Hepatocyte (in vitro differentiated cells): ENCODE measurements around the gene CPZ. TPM values are rescaled to one million over a fixed set of nuclear protein-coding genes. Genes with fewer than 3 reads are reported as not detected.
A peak's percentile ranks its signal among the peaks of the same experiment; 100 is the strongest.

ENCODE experiments used
- DNase-seq: peaks from one replicate; pipeline ENCODE4 v3.0.0-alpha.2; 2016; ENCODE audit warnings: low spot score
- H2AFZ ChIP-seq: fragments of 200-600 bp; sonication (generic); 2 replicates; pipeline ENCODE4 v1.6.0; 2016; ENCODE audit warnings: antibody characterized with exemption, mild to moderate bottlenecking
- H3K27ac ChIP-seq: fragments of 200-600 bp; sonication (generic); 2 replicates; pipeline ENCODE4 v1.5.1; 2016; ENCODE audit warnings: mild to moderate bottlenecking
- H3K27me3 ChIP-seq: fragments of 200-600 bp; sonication (generic); 2 replicates; pipeline ENCODE4 v1.6.1; 2016
- H3K36me3 ChIP-seq: fragments of 200-600 bp; sonication (generic); replicated peaks from 2 replicates; pipeline ENCODE4 v1.5.1; 2016; ENCODE audit warnings: low read depth; ENCODE audit not compliant: insufficient read depth
- H3K4me1 ChIP-seq: fragments of 200-600 bp; sonication (generic); 2 replicates; pipeline ENCODE4 v1.5.1; 2016; ENCODE audit warnings: mild to moderate bottlenecking, moderate library complexity; ENCODE audit not compliant: insufficient read depth
- H3K4me2 ChIP-seq: fragments of 200-600 bp; sonication (generic); 2 replicates; pipeline ENCODE4 v1.6.0; 2016
- H3K4me3 ChIP-seq: fragments of 200-600 bp; sonication (generic); 2 replicates; pipeline ENCODE4 v1.5.1; 2016; ENCODE audit warnings: mild to moderate bottlenecking
- H3K79me2 ChIP-seq: fragments of 200-600 bp; sonication (generic); 2 replicates; pipeline ENCODE4 v1.6.0; 2017; ENCODE audit warnings: mild to moderate bottlenecking
- H3K9me2 ChIP-seq: fragments of 200-600 bp; sonication (generic); replicated peaks from 2 replicates; pipeline ENCODE4 v1.6.0; 2017; ENCODE audit warnings: mild to moderate bottlenecking; ENCODE audit not compliant: insufficient read depth
- H3K9me3 ChIP-seq: fragments of 200-600 bp; sonication (generic); 2 replicates; pipeline ENCODE4 v1.5.1; 2016; ENCODE audit warnings: low read depth, mild to moderate bottlenecking
- H4K20me1 ChIP-seq: fragments of 200-600 bp; sonication (generic); 2 replicates; pipeline ENCODE4 v1.6.0; 2016; ENCODE audit warnings: mild to moderate bottlenecking; ENCODE audit not compliant: insufficient read depth, poor library complexity, severe bottlenecking
- EZH2 ChIP-seq: fragments of 200-600 bp; sonication (generic); IDR thresholded peaks from 2 replicates; pipeline ENCODE4 v1.6.1; 2016; ENCODE audit warnings: antibody characterized with exemption, mild to moderate bottlenecking, borderline replicate concordance
- EZH2phosphoT487 ChIP-seq: fragments of 200-600 bp; sonication (generic); IDR thresholded peaks from one replicate; pipeline ENCODE4 v1.6.1; 2018; ENCODE audit warnings: antibody characterized with exemption, mild to moderate bottlenecking, low read depth, moderate library complexity; ENCODE audit not compliant: unreplicated experiment, severe bottlenecking
- WGBS: methylation state at CpG from one replicate; pipeline ENCODE4 v1.1.6; 2016; ENCODE audit warnings: low lambda C conversion rate; ENCODE audit errors: missing lambda C conversion rate; 5-methylcytosine and 5-hydroxymethylcytosine counted together
- polyA plus RNA-seq: library from polyadenylated mRNA; unstranded; fragments of >200 nt; fragmentation: Nextera tagmentation; extraction: Ambion mirVana; gene quantifications from 2 replicates; pipeline ENCODE4 v1.2.1, GENCODE V29; 2016
- total RNA-seq: library from RNA; depleted of rRNA; stranded (reverse); fragments of >200 nt; gene quantifications from 2 replicates; pipeline ENCODE4 v1.2.3, GENCODE V29; 2014
- TF ChIP-seq, protein P1 (sequence below): fragments of 200-600 bp; sonication (generic); IDR thresholded peaks from 2 replicates; pipeline ENCODE4 v1.5.1; 2016; ENCODE audit warnings: antibody characterized with exemption, mild to moderate bottlenecking; ENCODE audit not compliant: poor library complexity

CPZ gene
- total and polyA plus RNA-seq, 2 experiments from 2014 or later: 34.8 to 113 TPM

DNA sequence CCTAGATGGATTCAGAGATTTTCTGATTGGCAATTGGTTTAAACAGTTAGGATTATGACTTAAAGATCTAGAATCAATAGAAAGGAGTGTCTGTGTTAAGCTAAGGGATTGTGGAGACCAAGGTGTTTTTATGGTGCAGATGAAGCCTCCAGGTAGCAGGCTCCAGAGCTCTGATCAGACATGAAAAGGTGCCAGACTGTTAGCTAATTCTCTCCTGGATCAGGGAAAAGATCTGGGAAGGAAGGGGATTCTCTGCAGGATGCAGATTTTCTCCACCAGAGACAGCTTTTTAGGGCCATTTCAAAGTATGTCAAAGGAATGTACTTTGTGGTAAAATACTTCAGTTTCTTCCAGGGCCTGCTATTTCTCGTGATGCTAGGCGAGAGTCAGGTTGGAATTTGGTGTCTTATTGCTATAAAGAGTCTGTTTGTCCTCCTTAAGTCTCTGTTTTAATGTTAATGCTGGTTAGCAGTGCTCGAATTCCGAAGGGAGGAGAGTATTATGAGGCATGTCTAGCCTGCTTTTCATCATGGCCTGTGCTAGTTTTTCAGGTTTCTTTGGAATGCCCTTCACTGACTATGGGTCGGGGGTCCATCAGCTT is 24.4 kb upstream of the CPZ start:
- DNase-seq: no peak
- Histone ChIP-seq H3K9me3 (no peaks in the 10 kb centered on the region), H3K4me2 (no peak overlapping the region), H3K27ac (peak overlapping the region; percentile 40), H2AFZ (no peak overlapping the region), H3K4me3 (no peak overlapping the region), H3K79me2 (no peaks in the 10 kb centered on the region), H3K4me1 (no peaks in the 10 kb centered on the region), H3K36me3 (no peaks in the 10 kb centered on the region), H3K27me3 (no peaks in the 10 kb centered on the region), H4K20me1 (no peaks in the 10 kb centered on the region), H3K9me2 (no peaks in the 10 kb centered on the region)
- WGBS: 30% methylated on average over 5 of the region's 5 CpGs
- no peak for TF ChIP-seq EZH2
- TF ChIP-seq EZH2phosphoT487: no peak
- TF ChIP-seq, protein P1, sequence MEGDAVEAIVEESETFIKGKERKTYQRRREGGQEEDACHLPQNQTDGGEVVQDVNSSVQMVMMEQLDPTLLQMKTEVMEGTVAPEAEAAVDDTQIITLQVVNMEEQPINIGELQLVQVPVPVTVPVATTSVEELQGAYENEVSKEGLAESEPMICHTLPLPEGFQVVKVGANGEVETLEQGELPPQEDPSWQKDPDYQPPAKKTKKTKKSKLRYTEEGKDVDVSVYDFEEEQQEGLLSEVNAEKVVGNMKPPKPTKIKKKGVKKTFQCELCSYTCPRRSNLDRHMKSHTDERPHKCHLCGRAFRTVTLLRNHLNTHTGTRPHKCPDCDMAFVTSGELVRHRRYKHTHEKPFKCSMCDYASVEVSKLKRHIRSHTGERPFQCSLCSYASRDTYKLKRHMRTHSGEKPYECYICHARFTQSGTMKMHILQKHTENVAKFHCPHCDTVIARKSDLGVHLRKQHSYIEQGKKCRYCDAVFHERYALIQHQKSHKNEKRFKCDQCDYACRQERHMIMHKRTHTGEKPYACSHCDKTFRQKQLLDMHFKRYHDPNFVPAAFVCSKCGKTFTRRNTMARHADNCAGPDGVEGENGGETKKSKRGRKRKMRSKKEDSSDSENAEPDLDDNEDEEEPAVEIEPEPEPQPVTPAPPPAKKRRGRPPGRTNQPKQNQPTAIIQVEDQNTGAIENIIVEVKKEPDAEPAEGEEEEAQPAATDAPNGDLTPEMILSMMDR: no peak

DNA sequence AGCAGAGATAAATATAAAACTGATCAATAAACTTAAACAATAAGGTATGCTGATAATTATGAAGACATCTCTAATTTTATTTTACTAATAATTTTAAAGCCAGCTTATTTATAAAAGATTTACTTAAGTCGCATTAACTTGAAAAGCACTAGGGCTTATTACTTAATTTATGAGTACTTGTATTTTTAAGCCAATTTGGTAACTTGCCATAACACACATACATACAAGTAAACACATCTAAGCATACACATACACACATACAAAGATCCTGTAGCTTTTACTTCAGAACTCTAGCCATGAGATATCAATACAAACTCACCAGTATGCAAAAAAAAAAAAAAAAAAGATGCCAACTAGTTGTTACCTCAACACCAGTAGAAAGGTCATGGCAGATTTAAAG is 22.4 kb upstream of the CPZ start:
- H3K9me2 ChIP-seq: no peaks in the 10 kb centered on the region
- no peak overlapping the region for H3K27ac ChIP-seq
- 75% methylated on average over 1 of the region's 1 CpG for WGBS
- H3K36me3 ChIP-seq: no peaks in the 10 kb centered on the region
- H3K79me2 ChIP-seq: no peaks in the 10 kb centered on the region
- no peak overlapping the region for H3K4me2 ChIP-seq
- no peaks in the 10 kb centered on the region for H3K27me3 ChIP-seq
- no peaks in the 10 kb centered on the region for H4K20me1 ChIP-seq
- H3K4me3 ChIP-seq: no peak overlapping the region
- no peak for DNase-seq
- H2AFZ ChIP-seq: no peak overlapping the region
- no peaks in the 10 kb centered on the region for H3K4me1 ChIP-seq
- H3K9me3 ChIP-seq: no peaks in the 10 kb centered on the region
- TF ChIP-seq EZH2phosphoT487 (no peak), EZH2 (no peak)
- TF ChIP-seq, protein P1: no peak

DNA sequence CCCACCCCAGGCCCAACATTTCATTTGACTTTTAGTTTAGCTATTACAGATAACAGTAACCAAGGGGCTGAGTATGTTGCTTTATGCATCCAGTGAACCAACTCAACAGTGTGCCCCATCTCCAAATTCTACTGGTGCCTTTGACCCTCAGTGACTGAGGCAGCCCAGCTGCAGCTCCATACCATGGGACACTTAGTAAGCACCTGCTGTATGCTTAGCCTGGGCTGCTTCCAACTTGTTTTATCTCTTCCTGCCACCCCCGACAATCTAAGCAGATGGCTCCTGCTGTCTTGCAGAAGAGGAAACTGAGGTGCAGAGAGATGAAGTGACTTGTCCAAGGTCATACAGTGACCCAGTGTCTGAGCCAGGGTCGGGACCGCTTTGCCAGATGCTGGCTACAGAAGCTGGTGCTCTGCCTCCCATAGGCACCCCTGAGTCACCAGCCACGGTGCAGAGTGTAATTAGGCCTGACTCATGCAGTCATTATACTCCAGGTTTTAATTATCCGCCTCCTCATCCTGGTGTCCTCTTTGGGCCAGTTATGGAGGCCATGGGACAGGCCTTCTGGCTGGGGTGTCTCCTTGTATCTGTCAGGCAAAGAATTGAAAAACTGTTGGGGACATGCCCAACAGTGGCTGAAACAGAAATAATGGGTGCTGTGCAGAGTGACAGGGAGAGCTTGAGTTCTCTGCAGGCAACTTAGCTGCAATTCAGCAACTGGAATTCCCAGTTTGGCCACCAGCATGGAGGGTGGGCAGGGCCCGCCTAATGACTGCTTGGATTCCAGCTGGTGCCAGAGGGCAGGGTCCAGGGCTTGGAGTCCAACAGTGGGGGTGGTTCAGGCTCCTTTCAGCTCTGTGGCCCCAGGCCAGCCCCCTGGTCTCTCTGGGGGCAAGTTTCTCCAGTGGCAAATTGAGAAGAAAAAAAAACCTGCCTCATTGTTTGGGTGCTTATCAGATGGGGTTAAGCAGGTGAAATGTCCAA is 20.6 kb upstream of the CPZ start:
- 69% methylated on average over 6 of the region's 6 CpGs for WGBS

More for the DNA sequence above, 20.6 kb upstream of the CPZ start:
- H3K36me3 ChIP-seq: no peaks in the 10 kb centered on the region
- no peaks in the 10 kb centered on the region for H4K20me1 ChIP-seq
- no peaks in the 10 kb centered on the region for H3K9me2 ChIP-seq
- H3K4me2 ChIP-seq: no peak overlapping the region
- H3K4me3 ChIP-seq: no peak overlapping the region
- H3K79me2 ChIP-seq: no peaks in the 10 kb centered on the region
- no peaks in the 10 kb centered on the region for H3K4me1 ChIP-seq
- no peaks in the 10 kb centered on the region for H3K27me3 ChIP-seq
- TF ChIP-seq, protein P1: no peak
- no peak overlapping the region for H2AFZ ChIP-seq
- no peak for DNase-seq
- H3K9me3 ChIP-seq: no peaks in the 10 kb centered on the region
- no peak overlapping the region for H3K27ac ChIP-seq
